Body of pancreas (tissue), 4 donors: ENCODE data around the gene AFG3L2. TPM values are rescaled to one million over a fixed set of nuclear protein-coding genes. Genes with fewer than 3 reads are reported as not detected.

Experiments used
- ATAC-seq: fragments of 150-250 bp; one replicate; pipeline ENCODE4 v1.9.1; 2016
- DNase-seq, 4 donors: peaks; one replicate each; pipeline ENCODE4 v3.0.0-alpha.2; 2019
- H3K27ac ChIP-seq, 4 donors: fragments of 200-600 bp; sonication (generic); 1 replicate in 3 of 4; 2 replicates in 1 of 4; pipeline versions ENCODE4 v1.5.1 to v1.6.1; 2016 to 2019; ENCODE audit warnings: mild to moderate bottlenecking in 1 of 4, mixed read lengths in 1 of 4, moderate library complexity in 1 of 4
- H3K27me3 ChIP-seq, 2 donors: fragments of 200-600 bp; sonication (generic); one replicate each; pipeline ENCODE4 v1.6.0; 2016; ENCODE audit warnings: mild to moderate bottlenecking in 1 of 2
- H3K36me3 ChIP-seq, 2 donors: fragments of 200-600 bp; sonication (generic); replicated peaks in 1 of 2; 2 replicates each; pipeline ENCODE4 v1.5.1; 2016; ENCODE audit warnings: low read depth in 2 of 2; ENCODE audit not compliant: insufficient read depth in 1 of 2
- H3K4me1 ChIP-seq: fragments of 200-600 bp; sonication (generic); one replicate; pipeline ENCODE4 v1.6.0; 2016
- H3K4me3 ChIP-seq, 2 donors: fragments of 200-600 bp; sonication (generic); 1 replicate in 1 of 2; 2 replicates in 1 of 2; pipeline ENCODE4 v1.5.1; 2016 to 2019
- H3K9me3 ChIP-seq, 3 donors: fragments of 200-600 bp; sonication (generic); 1 replicate in 2 of 3; 2 replicates in 1 of 3; pipeline ENCODE4 v1.5.1; 2016
- CTCF ChIP-seq, 7 experiments: fragments of 450-650 bp in 4 of 7; fragments of 200-600 bp in 3 of 7; sonication (generic) in 3 of 7; IDR thresholded peaks; one replicate each; pipeline ENCODE4 v1.5.1; 2016 to 2019; ENCODE audit warnings: antibody characterized with exemption in 7 of 7
- POLR2A ChIP-seq, 3 donors: fragments of 450-650 bp; IDR thresholded peaks; one replicate each; pipeline ENCODE4 v1.6.1; 2016; ENCODE audit warnings: antibody characterized with exemption in 3 of 3, mild to moderate bottlenecking in 2 of 3
- WGBS, 2 donors: methylation state at CpG; one replicate each; pipeline ENCODE4 v1.1.5; 2017; 5-methylcytosine and 5-hydroxymethylcytosine counted together
- intact Hi-C: fragments of 100-400 bp; cut with DNase I; formaldehyde crosslinking; loops from one replicate; pipeline ENCODE4 v1.15.1; 2023
- total RNA-seq, 2 donors: library from RNA; depleted of rRNA; stranded (reverse); fragments of >200 nt; gene quantifications; one replicate each; pipeline ENCODE4 v1.1.0, GENCODE V29; 2016

Gene AFG3L2
- total RNA-seq, 2 donors from 2014 or later, result 30.4 to 33.6 TPM

DNA sequence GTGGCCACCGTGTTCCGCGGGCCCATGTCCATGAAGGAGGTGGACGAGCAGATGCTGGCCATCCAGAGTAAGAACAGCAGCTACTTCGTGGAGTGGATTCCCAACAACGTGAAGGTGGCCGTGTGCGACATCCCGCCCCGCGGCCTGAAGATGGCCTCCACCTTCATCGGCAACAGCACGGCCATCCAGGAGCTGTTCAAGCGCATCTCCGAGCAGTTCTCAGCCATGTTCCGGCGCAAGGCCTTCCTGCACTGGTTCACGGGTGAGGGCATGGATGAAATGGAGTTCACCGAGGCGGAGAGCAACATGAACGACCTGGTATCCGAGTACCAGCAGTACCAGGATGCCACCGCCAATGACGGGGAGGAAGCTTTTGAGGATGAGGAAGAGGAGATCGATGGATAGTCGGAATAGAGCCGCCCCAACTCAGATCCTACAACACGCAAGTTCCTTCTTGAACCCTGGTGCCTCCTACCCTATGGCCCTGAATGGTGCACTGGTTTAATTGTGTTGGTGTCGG lies 51.2 kb downstream of the AFG3L2 start:
- ATAC-seq, result no peak
- Histone ChIP-seq H3K27me3 (no peaks in the 10 kb centered on the region), H3K4me1 (peaks cover 8% of the 10 kb centered on the region), H3K27ac (no peak overlapping the region), H3K4me3 (no peak overlapping the region), H3K9me3 (no peaks in the 10 kb centered on the region), H3K36me3 (peaks cover 4 to 20% of the 10 kb centered on the region in 2 donors)
- 95 to 96% methylated on average over 26 to 29 of the region's 29 CpGs for WGBS, 2 donors
- TF ChIP-seq POLR2A (IDR thresholded peaks at IDR 0.05), result no peak
- TF ChIP-seq CTCF (IDR thresholded peaks at IDR 0.05), result no peak
- DNase-seq, result no peak
- intact Hi-C loops, result no loop called here

DNA sequence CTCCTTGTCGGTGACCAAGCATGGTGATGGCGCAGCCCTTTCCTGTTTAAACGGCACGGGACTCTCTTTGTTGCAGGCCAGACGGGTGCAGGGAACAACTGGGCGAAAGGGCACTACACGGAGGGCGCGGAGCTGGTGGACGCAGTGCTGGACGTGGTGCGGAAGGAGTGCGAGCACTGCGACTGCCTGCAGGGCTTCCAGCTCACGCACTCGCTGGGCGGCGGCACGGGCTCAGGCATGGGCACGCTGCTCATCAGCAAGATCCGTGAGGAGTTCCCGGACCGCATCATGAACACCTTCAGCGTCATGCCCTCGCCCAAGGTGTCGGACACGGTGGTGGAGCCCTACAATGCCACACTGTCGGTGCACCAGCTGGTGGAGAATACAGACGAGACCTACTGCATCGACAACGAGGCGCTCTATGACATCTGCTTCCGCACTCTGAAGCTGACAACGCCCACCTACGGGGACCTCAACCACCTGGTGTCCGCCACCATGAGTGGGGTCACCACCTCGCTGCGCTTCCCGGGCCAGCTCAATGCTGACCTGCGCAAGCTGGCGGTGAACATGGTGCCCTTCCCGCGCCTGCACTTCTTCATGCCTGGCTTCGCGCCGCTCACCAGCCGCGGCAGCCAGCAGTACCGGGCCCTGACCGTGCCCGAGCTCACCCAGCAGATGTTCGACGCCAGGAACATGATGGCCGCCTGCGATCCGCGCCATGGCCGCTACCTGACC lies 51.9 kb downstream of the AFG3L2 start:
- intact Hi-C loops, result no loop called here
- Histone ChIP-seq H3K4me1 (peaks cover 8% of the 10 kb centered on the region), H3K27me3 (no peaks in the 10 kb centered on the region), H3K27ac (no peak overlapping the region), H3K4me3 (no peak overlapping the region), H3K9me3 (no peaks in the 10 kb centered on the region), H3K36me3 (peaks cover 4 to 20% of the 10 kb centered on the region in 2 donors)
- WGBS, 2 donors, result 97% methylated on average over 48 to 54 of the region's 58 CpGs
- ATAC-seq (no peak), DNase-seq (no peak)
- TF ChIP-seq POLR2A (IDR thresholded peaks at IDR 0.05) (no peak), CTCF (IDR thresholded peaks at IDR 0.05) (no peak)

DNA sequence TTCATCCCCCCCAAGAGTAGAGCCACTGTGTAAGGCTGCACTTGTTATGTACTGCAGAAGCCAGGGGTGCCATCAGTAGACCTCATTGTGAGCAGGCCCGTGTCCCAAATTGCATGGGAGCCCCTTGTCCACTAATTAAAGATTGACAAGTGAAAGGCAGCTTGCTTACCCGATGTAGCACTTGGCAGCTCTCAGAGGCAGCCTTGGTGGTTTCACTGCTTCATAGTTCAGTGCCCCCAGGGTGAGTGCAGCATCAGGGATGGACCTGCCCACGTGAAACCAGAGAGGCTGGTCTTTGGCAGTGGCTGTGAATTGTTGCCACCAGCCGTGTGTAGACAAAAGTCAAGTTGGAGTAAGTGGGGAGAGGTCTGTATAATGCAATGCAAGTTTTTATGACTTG lies 55.7 kb downstream of the AFG3L2 start:
- no peaks in the 10 kb centered on the region for H3K27me3 ChIP-seq
- no peak overlapping the region for H3K27ac ChIP-seq
- intact Hi-C loops, result no loop called here
- H3K36me3 ChIP-seq, result peaks cover 0 to 15% of the 10 kb centered on the region in 2 donors
- no peaks in the 10 kb centered on the region for H3K9me3 ChIP-seq
- H3K4me3 ChIP-seq, result no peak overlapping the region
- no peak for ATAC-seq
- WGBS, 2 donors, result 52% methylated on average over 3 to 4 of the region's 4 CpGs
- TF ChIP-seq CTCF (IDR thresholded peaks at IDR 0.05), result no peak
- no peak for TF ChIP-seq POLR2A (IDR thresholded peaks at IDR 0.05)
- H3K4me1 ChIP-seq, result peaks cover 7% of the 10 kb centered on the region
- no peak for DNase-seq

DNA sequence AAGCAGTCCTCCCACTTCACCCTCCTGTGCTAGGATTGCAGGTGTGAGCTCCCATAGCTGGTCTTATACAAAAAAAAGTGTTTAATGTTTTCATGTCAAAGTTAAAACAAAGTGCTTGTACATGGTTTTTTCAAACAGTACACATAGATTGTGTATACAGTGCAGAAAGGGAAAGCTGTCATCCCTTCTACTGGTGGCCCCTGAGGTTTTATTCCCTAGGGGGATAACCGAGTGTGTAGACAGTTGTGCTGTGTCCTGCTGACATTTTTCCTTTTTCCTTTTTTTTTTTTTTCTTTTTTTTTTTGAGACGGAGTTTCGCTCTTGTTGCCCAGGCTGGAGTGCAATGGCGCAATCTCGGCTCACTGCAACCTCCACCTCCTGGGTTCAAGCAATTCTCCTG lies 58.2 kb downstream of the AFG3L2 start:
- Histone ChIP-seq H3K27me3 (no peaks in the 10 kb centered on the region), H3K9me3 (no peaks in the 10 kb centered on the region), H3K36me3 (no peaks in the 10 kb centered on the region), H3K4me1 (peaks cover 32% of the 10 kb centered on the region), H3K4me3 (no peak overlapping the region), H3K27ac (no peak overlapping the region)
- DNase-seq (no peak), ATAC-seq (no peak)
- intact Hi-C loops, result no loop called here
- 88 to 89% methylated on average over 5 of the region's 5 CpGs for WGBS, 2 donors
- TF ChIP-seq CTCF (IDR thresholded peaks at IDR 0.05) (no peak), POLR2A (IDR thresholded peaks at IDR 0.05) (no peak)

DNA sequence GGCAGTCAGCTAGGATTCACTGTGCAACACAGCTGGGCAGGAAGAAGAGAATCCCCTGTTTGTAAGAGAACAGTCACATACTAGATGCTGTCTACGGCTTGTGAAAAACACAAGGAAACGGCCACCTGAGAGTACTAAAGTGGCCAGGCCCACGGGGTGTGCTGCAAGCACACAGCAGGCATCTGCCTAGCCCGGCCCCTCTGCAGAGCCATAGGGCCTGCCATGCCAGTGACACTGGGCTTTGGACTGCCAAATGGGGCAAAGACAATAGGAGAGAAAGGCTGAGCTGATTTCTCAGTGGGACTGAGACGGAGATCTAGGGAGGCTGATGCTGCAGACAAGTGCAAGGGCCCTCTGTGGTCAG lies 58.7 kb downstream of the AFG3L2 start:
- intact Hi-C loops, result no loop called here
- 42 to 43% methylated on average over 5 of the region's 5 CpGs for WGBS, 2 donors

More for the DNA sequence above, 58.7 kb downstream of the AFG3L2 start:
- H3K4me3 ChIP-seq, result no peak overlapping the region
- ATAC-seq, result no peak
- H3K9me3 ChIP-seq, result no peaks in the 10 kb centered on the region
- DNase-seq, result no peak
- peaks cover 38% of the 10 kb centered on the region for H3K4me1 ChIP-seq
- H3K27me3 ChIP-seq, result no peaks in the 10 kb centered on the region
- no peak for TF ChIP-seq CTCF (IDR thresholded peaks at IDR 0.05)
- TF ChIP-seq POLR2A (IDR thresholded peaks at IDR 0.05), result no peak
- peak overlapping the region in 1 of 4 donors; percentile 20 for H3K27ac ChIP-seq
- no peaks in the 10 kb centered on the region for H3K36me3 ChIP-seq
